ENCODE results near the gene ALDOC. TPM values are rescaled to one million over a fixed set of nuclear protein-coding genes. Genes with fewer than 3 reads are reported as not detected.

Gene ALDOC
- total RNA-seq, 1 experiment from 2014 or later: 17.7 TPM

DNA sequence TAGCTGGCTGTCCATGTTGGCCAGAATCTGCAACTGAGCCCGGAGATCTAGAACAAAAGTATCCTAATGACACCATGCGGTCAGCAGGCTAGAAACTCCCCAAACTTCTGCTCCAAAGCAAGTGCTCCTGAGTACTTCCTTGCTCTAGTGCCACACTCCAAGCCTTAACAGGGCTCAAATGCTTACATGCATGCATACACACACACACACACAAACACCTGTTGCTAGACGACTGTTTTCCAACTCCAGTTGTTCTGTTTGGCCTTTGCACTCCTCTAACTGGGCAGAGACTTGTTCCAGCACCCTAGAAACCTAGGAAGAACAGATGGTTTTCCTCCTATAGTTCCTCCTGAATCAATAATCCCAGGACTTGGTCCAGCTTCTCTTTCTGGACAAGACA is 7.7 kb upstream of the ALDOC start:
- CTCF ChIA-PET: no interaction called here
- peaks cover 14% of the 10 kb centered on the region for H3K36me3 ChIP-seq (ENCODE audit: control insufficient read depth, insufficient read depth, low read length)
- Mint-ChIP-seq H3K27ac (ENCODE audit: unreplicated experiment) (no peak overlapping the region), H3K4me1 (ENCODE audit: low read depth, unreplicated experiment) (peaks cover 6% of the 10 kb centered on the region), H3K27me3 (ENCODE audit: insufficient read depth, unreplicated experiment) (no peaks in the 10 kb centered on the region), H3K4me3 (ENCODE audit: unreplicated experiment) (no peak overlapping the region), H3K36me3 (ENCODE audit: insufficient read depth, unreplicated experiment) (peaks cover 37% of the 10 kb centered on the region), H3K9me3 (ENCODE audit: unreplicated experiment) (no peaks in the 10 kb centered on the region)
- no peaks in the 10 kb centered on the region for H3K27me3 ChIP-seq (replicated peaks; ENCODE audit: control insufficient read depth, insufficient read depth, low read length)
- intact Hi-C loops (cut with micrococcal nuclease; ENCODE audit: unreplicated experiment): no loop called here
- no peaks in the 10 kb centered on the region for H3K9me3 ChIP-seq
- no peak for DNase-seq
- TF ChIP-seq, protein P1, sequence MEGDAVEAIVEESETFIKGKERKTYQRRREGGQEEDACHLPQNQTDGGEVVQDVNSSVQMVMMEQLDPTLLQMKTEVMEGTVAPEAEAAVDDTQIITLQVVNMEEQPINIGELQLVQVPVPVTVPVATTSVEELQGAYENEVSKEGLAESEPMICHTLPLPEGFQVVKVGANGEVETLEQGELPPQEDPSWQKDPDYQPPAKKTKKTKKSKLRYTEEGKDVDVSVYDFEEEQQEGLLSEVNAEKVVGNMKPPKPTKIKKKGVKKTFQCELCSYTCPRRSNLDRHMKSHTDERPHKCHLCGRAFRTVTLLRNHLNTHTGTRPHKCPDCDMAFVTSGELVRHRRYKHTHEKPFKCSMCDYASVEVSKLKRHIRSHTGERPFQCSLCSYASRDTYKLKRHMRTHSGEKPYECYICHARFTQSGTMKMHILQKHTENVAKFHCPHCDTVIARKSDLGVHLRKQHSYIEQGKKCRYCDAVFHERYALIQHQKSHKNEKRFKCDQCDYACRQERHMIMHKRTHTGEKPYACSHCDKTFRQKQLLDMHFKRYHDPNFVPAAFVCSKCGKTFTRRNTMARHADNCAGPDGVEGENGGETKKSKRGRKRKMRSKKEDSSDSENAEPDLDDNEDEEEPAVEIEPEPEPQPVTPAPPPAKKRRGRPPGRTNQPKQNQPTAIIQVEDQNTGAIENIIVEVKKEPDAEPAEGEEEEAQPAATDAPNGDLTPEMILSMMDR (IDR thresholded peaks at IDR 0.05; ENCODE audit: insufficient read depth in 1 of 2, low read depth in 1 of 2, low read length in 1 of 2, severe bottlenecking in 1 of 2, unreplicated experiment in 1 of 2): no peak
- no peaks in the 10 kb centered on the region for H3K4me1 ChIP-seq
- no peak overlapping the region for H3K4me3 ChIP-seq (ENCODE audit: low read depth, low read length)
- BruUV-seq (replicated peaks): no TSS peak
- POLR2A ChIA-PET: interaction anchor here (1.2 kb wide), 1 partner anchor 15 kb away, joined by 3 read pairs; no protein-coding TSS in a partner anchor

DNA sequence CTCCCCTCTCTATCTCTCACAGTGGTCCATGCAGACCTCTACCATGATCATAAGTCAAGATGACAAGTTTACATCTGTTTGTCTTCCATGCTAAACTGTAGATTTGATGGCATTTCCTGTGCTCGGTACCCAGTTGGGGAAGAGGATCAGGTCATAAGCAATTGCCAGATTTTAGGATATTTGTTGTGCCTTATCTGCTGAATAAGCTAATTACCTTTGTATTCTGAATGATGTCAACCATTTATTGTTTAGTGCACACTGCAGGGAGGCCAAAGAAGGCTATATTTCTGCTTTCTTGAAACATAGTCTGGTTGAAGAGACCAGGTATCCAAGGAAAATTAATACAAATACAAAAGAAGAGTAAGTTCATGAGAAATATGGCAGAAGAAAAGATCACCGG is 5.8 kb upstream of the ALDOC start:
- no peaks in the 10 kb centered on the region for H3K4me1 ChIP-seq
- Mint-ChIP-seq H3K4me3 (ENCODE audit: unreplicated experiment) (no peak overlapping the region), H3K4me1 (ENCODE audit: low read depth, unreplicated experiment) (peaks cover 6% of the 10 kb centered on the region), H3K27ac (ENCODE audit: unreplicated experiment) (no peak overlapping the region), H3K27me3 (ENCODE audit: insufficient read depth, unreplicated experiment) (no peaks in the 10 kb centered on the region), H3K36me3 (ENCODE audit: insufficient read depth, unreplicated experiment) (peaks cover 28% of the 10 kb centered on the region), H3K9me3 (ENCODE audit: unreplicated experiment) (no peaks in the 10 kb centered on the region)
- H3K9me3 ChIP-seq: no peaks in the 10 kb centered on the region
- CTCF ChIA-PET: interaction anchor here (0.7 kb wide), 1 partner anchor 88 kb away, joined by 3 read pairs; no protein-coding TSS in a partner anchor
- POLR2A ChIA-PET: no interaction called here
- H3K4me3 ChIP-seq (ENCODE audit: low read depth, low read length): no peak overlapping the region
- no TSS peak for BruUV-seq (replicated peaks)
- no peaks in the 10 kb centered on the region for H3K27me3 ChIP-seq (replicated peaks; ENCODE audit: control insufficient read depth, insufficient read depth, low read length)
- DNase-seq: no peak
- H3K36me3 ChIP-seq (ENCODE audit: control insufficient read depth, insufficient read depth, low read length): peaks cover 14% of the 10 kb centered on the region
- TF ChIP-seq, protein P1 (IDR thresholded peaks at IDR 0.05; ENCODE audit: insufficient read depth in 1 of 2, low read depth in 1 of 2, low read length in 1 of 2, severe bottlenecking in 1 of 2, unreplicated experiment in 1 of 2): no peak
- intact Hi-C loops (cut with micrococcal nuclease; ENCODE audit: unreplicated experiment): no loop called here

DNA sequence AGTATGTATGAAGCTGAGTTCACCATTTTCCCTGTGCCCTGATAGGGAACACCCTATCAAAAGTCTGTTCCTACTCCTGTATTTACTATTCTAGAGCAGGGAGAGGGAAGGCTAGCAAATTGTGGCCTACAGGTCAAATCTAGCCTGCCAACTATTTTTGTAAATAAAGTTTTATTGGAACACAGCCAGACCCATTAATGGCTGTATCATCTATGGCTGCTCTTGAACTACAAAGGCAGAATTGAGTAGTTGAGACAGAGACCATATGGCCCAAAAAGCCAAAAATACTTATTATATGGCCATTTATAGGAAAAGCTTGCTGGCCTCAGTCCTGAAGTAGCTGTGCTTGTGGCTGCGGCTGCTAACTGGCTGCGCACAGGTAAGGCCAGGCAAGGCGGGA is 4.3 kb upstream of the ALDOC start:
- TF ChIP-seq, protein P1 (IDR thresholded peaks at IDR 0.05; ENCODE audit: insufficient read depth in 1 of 2, low read depth in 1 of 2, low read length in 1 of 2, severe bottlenecking in 1 of 2, unreplicated experiment in 1 of 2): no peak
- Histone ChIP-seq H3K4me1 (peaks cover 11% of the 10 kb centered on the region), H3K4me3 (ENCODE audit: low read depth, low read length) (no peak overlapping the region), H3K27me3 (replicated peaks; ENCODE audit: control insufficient read depth, insufficient read depth, low read length) (no peaks in the 10 kb centered on the region), H3K9me3 (no peaks in the 10 kb centered on the region), H3K36me3 (ENCODE audit: control insufficient read depth, insufficient read depth, low read length) (peaks cover 14% of the 10 kb centered on the region)
- no TSS peak for BruUV-seq (replicated peaks)
- intact Hi-C loops (cut with micrococcal nuclease; ENCODE audit: unreplicated experiment): no loop called here
- Mint-ChIP-seq H3K36me3 (ENCODE audit: insufficient read depth, unreplicated experiment) (peaks cover 20% of the 10 kb centered on the region), H3K27me3 (ENCODE audit: insufficient read depth, unreplicated experiment) (no peaks in the 10 kb centered on the region), H3K9me3 (ENCODE audit: unreplicated experiment) (no peaks in the 10 kb centered on the region), H3K27ac (ENCODE audit: unreplicated experiment) (no peak overlapping the region), H3K4me1 (ENCODE audit: low read depth, unreplicated experiment) (peaks cover 11% of the 10 kb centered on the region), H3K4me3 (ENCODE audit: unreplicated experiment) (no peak overlapping the region)
- ChIA-PET POLR2A (no interaction called here), CTCF (no interaction called here)
- DNase-seq: no peak

Measured in Caco-2 (cell line).